GM19452 (cell line): ENCODE data around the gene GABRB3.

Source experiments
- ATAC-seq: cut with Tn5 transposase; IDR thresholded peaks from one replicate; pipeline ENCODE4 v1.9.1; 2021; ENCODE audit not compliant: unreplicated experiment

The GABRB3 gene

GRCh38 chr15:26679927-26680326 is 92.9 kb downstream of the GABRB3 start:
- no peak for ATAC-seq

DNA sequence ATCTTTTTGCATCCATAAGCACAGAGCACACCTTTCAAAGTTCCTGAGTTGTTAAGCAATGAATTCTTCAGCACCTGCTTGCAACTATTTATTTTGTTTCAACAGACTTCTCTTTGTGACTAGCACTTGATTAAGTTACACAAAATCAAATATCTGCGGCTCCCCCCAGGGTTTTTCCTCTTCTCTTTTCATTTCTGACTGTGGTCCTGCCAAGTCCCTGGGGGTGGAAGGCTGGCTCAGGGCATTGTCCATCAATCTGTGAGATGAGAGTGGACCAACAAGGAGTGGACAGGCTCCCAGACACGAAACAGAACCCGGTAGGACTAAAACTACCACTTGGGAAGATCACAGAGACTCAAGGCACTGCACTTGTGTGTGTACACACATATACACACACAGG is 96.8 kb downstream of the GABRB3 start:
- no peak for ATAC-seq

DNA sequence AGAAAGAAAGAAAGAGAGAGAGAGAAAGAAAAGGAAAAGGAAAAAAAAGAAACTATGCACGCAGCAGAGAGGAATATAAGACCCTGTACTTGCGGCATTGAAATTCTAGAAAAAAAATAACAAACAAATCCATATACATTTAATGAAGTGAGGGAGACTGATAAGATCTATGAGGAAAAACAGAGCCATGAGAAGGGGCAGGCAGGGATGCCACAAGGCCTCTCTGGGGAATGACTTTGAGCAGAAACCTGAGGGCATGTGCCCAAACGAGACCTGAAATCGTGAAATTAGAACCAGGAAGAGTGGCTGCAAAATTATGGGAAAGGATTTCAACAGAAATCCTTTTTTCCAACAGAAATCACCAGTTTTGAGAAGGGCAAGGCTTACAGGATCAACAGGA is 98.4 kb downstream of the GABRB3 start:
- no peak for ATAC-seq

DNA sequence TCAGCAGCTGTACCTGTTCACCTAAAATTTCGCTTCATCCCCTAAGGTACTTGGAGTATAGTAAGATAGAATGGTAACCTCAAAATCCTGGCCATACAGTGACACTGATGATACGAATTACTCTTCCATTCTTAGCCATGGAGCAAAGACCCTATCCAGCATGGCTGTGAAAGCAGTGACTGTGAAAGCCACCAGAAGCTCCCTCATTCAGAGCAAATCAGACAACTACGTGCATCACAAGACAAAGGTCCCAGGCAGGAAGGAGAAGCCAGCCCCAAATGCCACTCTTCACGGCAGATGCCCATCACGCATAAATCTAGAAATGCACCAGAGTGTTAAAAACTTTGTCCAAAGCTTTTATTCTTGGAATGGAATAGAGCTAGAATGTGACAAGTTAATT is 99.4 kb downstream of the GABRB3 start:
- ATAC-seq, result no peak

- no peak for ATAC-seq
Measured at GRCh38 chr15:26670116-26670515, 102.8 kb downstream of the GABRB3 start.

- no peak for ATAC-seq
Measured at GRCh38 chr15:26667222-26667988, 105.5 kb downstream of the GABRB3 start.

DNA sequence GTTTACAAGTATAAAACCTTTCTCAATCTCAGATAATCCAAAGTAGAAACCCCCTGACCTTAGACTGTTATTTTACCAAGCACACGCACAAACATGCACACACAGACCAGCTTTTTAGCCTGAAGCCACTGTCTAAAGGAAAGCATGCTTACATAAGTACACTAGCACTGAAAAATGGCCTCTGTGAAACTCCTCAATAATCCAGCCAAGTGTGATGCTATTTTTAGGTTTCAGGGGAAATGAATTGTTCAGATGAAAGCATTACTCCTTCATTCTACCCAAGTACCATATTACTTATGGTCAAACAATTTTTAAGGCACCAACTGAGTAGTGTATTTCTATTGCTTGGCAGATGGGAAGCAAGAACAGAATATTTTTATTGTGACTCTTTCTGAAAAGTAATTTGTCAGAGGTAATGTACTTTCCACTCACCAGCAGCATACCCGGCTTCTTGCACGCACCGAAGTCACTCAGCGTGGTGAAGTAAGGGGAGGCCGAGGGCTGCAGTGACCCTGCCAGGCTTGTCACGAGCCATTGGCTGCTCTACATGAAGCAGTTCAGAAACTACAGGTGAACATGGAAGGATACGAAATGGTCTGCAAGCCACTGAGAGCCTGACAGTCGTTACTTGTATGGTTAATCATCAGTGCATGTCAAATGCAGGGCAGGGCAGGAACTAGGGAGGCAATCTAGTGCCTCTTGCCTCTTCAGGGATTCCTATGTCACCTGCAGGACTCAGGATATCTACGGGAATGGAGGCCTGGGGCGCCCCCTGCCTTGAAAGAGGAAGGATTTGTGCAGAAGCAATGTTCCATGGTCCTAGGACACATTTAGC is 106.7 kb downstream of the GABRB3 start:
- ATAC-seq, result no peak

GRCh38 chr15:26662283-26662682 is 110.6 kb downstream of the GABRB3 start:
- no peak for ATAC-seq

DNA sequence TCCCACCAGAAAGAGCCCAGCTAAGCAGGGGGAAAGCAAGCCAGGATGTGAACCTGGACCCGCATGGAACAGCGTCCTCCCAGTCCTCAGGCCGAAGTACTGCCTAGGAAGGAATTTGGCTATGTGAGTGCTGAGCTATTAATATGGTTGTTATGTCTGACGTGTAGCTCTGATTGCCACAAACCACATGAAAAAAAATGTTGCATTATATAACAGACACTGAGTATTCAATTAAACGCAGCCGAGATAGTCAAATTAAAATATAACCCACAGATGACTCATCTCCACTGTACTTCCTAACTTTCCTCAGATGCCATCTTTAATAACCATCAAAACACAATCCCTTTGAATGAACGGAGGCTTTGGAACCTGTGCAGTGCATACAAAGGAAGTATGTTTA is 111.1 kb downstream of the GABRB3 start:
- ATAC-seq, result no peak

GRCh38 chr15:26661107-26661506 is 111.8 kb downstream of the GABRB3 start:
- ATAC-seq, result no peak

DNA sequence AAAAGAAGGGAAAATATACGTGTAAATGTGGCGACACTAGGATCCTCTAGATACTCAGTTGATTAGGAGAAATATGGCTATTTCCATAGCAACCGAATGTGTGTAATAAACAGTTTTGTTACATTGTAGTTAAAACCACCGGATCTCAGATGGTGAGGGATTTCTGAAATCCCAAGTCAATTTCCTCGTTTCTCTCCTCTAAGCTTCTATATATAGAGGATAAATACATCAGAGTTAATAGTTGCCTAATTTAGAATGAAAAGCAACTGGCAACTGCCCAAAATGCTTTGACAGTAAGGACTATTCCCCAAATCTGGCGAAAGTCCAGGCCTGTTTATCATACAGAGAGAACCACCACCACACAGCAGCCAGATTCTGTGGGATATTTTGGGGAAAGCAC is 112.6 kb downstream of the GABRB3 start:
- no peak for ATAC-seq

GRCh38 chr15:26658290-26658689 is 114.6 kb downstream of the GABRB3 start:
- ATAC-seq, result no peak

DNA sequence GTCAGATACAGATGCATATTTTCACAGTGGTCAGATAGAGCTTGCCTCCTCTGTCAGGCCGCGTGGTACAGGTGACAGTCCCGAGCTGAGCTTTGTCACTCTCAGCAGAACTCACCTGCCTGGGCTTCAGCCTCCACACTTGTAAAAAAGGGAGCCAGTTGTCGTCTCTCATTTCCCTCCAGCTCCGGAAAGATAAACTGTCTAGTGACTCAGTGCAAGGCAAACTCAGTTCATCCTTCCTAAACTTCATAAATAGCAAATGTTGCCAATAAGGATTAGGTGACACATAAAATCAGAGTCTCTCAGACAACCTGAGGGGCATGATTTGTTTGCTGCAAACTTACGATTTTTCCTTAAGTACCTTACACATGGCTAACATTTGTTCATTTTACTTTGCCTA is 116.8 kb downstream of the GABRB3 start:
- no peak for ATAC-seq

- no peak for ATAC-seq
Measured at GRCh38 chr15:26651909-26652308, 121.0 kb downstream of the GABRB3 start.

DNA sequence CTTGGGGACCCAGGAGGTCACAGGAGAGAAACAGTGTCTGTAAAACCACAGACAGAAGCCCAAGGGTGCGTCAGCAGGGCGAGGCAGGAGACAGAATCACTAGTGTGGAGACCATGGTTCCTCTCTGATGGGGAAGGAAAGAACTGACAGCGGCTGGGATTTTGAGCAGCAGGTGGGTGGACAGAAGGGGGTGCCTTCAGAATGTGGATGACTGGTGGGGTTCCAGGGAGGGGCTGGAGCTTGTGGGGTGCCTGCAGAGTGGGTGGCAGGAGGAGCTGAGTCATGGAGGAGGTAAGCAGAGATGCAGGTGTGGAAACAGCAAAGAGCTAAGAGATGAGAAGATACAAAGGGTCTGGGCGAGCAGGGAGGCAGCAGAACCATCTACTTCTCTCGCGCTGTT is 124.2 kb downstream of the GABRB3 start:
- no peak for ATAC-seq

DNA sequence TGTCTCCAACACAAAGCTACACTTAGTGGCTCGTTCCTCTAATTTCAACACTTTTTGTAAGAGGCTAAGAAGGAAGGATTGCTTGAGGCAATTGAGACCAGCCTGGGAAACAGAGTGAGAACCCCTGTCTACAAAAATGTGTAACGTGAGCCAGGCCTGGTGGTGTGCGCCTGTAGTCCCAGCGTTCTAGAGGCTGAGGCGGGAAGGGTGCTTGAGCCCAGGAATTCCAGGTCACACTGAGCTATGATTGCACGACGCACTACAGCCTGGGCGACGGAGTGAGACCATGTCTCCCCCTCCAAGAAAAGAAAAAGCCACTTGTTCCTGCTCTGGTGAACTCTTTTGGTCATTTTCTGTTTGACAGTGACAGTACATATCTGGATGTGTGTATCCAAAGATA is 127.9 kb downstream of the GABRB3 start:
- no peak for ATAC-seq

GRCh38 chr15:26641144-26641543 is 131.7 kb downstream of the GABRB3 start:
- no peak for ATAC-seq

- ATAC-seq, result no peak
Measured at GRCh38 chr15:26640601-26641000, 132.3 kb downstream of the GABRB3 start.

GRCh38 chr15:26639966-26640365 is 132.9 kb downstream of the GABRB3 start:
- no peak for ATAC-seq

- ATAC-seq, result no peak
Measured at GRCh38 chr15:26635614-26636013, 137.3 kb downstream of the GABRB3 start.

GRCh38 chr15:26635105-26635504 is 137.8 kb downstream of the GABRB3 start:
- no peak for ATAC-seq

DNA sequence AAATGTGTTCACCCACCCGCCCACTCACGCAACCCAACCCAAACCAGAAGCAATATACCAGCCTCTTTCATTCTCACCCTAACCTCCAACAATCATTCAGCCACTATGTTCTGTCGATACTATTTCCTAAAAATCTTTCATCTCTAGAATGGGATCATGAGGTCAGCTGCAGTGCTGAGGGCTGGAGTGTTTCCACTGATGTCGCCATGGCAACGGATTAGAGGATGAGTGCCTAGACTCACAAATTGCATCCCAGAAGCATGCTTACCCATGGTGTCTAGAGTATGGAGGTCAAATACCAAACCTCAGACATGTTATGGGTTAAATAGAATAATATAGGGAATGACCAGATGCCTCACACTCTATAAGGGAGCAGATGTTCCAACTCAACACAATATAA is 138.5 kb downstream of the GABRB3 start:
- no peak for ATAC-seq
